ENCODE results near the gene HCN3.

- TF ChIP-seq, protein P1, sequence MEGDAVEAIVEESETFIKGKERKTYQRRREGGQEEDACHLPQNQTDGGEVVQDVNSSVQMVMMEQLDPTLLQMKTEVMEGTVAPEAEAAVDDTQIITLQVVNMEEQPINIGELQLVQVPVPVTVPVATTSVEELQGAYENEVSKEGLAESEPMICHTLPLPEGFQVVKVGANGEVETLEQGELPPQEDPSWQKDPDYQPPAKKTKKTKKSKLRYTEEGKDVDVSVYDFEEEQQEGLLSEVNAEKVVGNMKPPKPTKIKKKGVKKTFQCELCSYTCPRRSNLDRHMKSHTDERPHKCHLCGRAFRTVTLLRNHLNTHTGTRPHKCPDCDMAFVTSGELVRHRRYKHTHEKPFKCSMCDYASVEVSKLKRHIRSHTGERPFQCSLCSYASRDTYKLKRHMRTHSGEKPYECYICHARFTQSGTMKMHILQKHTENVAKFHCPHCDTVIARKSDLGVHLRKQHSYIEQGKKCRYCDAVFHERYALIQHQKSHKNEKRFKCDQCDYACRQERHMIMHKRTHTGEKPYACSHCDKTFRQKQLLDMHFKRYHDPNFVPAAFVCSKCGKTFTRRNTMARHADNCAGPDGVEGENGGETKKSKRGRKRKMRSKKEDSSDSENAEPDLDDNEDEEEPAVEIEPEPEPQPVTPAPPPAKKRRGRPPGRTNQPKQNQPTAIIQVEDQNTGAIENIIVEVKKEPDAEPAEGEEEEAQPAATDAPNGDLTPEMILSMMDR (CRISPR knock-in tag; IDR thresholded peaks at IDR 0.05) = no peak
- TF ChIP-seq ZNF274 (CRISPR knock-in tag; IDR thresholded peaks at IDR 0.05) (no peak), BHLHE40 (IDR thresholded peaks at IDR 0.05; ENCODE audit: low read length) (no peak), HCFC1 (IDR thresholded peaks at IDR 0.05; ENCODE audit: low read depth, low read length) (no peak), HNRNPK (IDR thresholded peaks at IDR 0.05; ENCODE audit: low read depth, low read length, poor library complexity, severe bottlenecking) (no peak), ZNF24 (IDR thresholded peaks at IDR 0.05) (no peak), EZH2 (conservative IDR thresholded peaks at IDR 0.05; ENCODE audit: low read depth, low read length) (no peak), CHD2 (IDR thresholded peaks at IDR 0.05; ENCODE audit: low read depth, low read length) (no peak), U2AF2 (IDR thresholded peaks at IDR 0.05; ENCODE audit: low read depth, low read length) (no peak), ZNF432 (CRISPR knock-in tag; IDR thresholded peaks at IDR 0.05; ENCODE audit: borderline replicate concordance) (no peak), ZNF780A (CRISPR knock-in tag; IDR thresholded peaks at IDR 0.05) (no peak), POLR2AphosphoS5 (IDR thresholded peaks at IDR 0.05; ENCODE audit: low read depth, low read length) (no peak)
- TF ChIP-seq, protein P2, sequence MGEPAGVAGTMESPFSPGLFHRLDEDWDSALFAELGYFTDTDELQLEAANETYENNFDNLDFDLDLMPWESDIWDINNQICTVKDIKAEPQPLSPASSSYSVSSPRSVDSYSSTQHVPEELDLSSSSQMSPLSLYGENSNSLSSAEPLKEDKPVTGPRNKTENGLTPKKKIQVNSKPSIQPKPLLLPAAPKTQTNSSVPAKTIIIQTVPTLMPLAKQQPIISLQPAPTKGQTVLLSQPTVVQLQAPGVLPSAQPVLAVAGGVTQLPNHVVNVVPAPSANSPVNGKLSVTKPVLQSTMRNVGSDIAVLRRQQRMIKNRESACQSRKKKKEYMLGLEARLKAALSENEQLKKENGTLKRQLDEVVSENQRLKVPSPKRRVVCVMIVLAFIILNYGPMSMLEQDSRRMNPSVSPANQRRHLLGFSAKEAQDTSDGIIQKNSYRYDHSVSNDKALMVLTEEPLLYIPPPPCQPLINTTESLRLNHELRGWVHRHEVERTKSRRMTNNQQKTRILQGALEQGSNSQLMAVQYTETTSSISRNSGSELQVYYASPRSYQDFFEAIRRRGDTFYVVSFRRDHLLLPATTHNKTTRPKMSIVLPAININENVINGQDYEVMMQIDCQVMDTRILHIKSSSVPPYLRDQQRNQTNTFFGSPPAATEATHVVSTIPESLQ (CRISPR knock-in tag; conservative IDR thresholded peaks at IDR 0.05) = no peak
Measured at GRCh38 chr1:155318082-155318481, 40.8 kb downstream of the HCN3 start.
